ENCODE results near the gene OR5A1. TPM values are rescaled to one million over a fixed set of nuclear protein-coding genes. Genes with fewer than 3 reads are reported as not detected.

The OR5A1 gene
- total RNA-seq, 2 experiments from 2014 or later: not detected

GRCh38 chr11:59415111-59415510 is 21.2 kb upstream of the OR5A1 start:
- H3K27me3 ChIP-seq (ENCODE audit: control insufficient read depth in 1 of 2, insufficient read depth in 2 of 2, low read length in 2 of 2): peaks cover 5 to 18% of the 10 kb centered on the region in 2 experiments
- intact Hi-C loops (cut with DNase I, micrococcal nuclease): no loop called here
- Mint-ChIP-seq H3K27ac (no peak overlapping the region), H3K9me3 (peaks cover 3% of the 10 kb centered on the region), H3K36me3 (ENCODE audit: low read depth) (no peaks in the 10 kb centered on the region), H3K27me3 (peaks cover 32% of the 10 kb centered on the region), H3K4me3 (no peak overlapping the region), H3K4me1 (ENCODE audit: low read depth) (peaks cover 10% of the 10 kb centered on the region)
- H3K4me3 ChIP-seq (ENCODE audit: low read length): no peak overlapping the region
- no peaks in the 10 kb centered on the region for H3K4me1 ChIP-seq (ENCODE audit: insufficient read depth, low read length)
- no peak for ATAC-seq (ENCODE audit: poor library complexity)
- H3K9me3 ChIP-seq (ENCODE audit: control insufficient read depth in 1 of 2, insufficient read depth in 1 of 2, low read length in 2 of 2): no peaks in the 10 kb centered on the region
- H3K36me3 ChIP-seq (ENCODE audit: insufficient read depth, low read length): no peaks in the 10 kb centered on the region
- DNase-seq: peak in 1 of 14 experiments; percentile 15
- no peak overlapping the region for H3K27ac ChIP-seq (ENCODE audit: low read depth in 1 of 2, low read length in 2 of 2)
- POLR2A ChIA-PET: no interaction called here
- CTCF ChIA-PET: no interaction called here
- TF ChIP-seq CTCF (IDR thresholded peaks at IDR 0.05): no peak

GRCh38 chr11:59416613-59417012 is 19.7 kb upstream of the OR5A1 start:
- Histone ChIP-seq H3K4me1 (ENCODE audit: insufficient read depth, low read length) (no peaks in the 10 kb centered on the region), H3K9me3 (ENCODE audit: control insufficient read depth in 1 of 2, insufficient read depth in 1 of 2, low read length in 2 of 2) (no peaks in the 10 kb centered on the region), H3K4me3 (ENCODE audit: low read length) (no peak overlapping the region), H3K36me3 (ENCODE audit: insufficient read depth, low read length) (no peaks in the 10 kb centered on the region), H3K27ac (ENCODE audit: low read depth in 1 of 2, low read length in 2 of 2) (no peak overlapping the region), H3K27me3 (ENCODE audit: control insufficient read depth in 1 of 2, insufficient read depth in 2 of 2, low read length in 2 of 2) (peaks cover 5 to 18% of the 10 kb centered on the region in 2 experiments)
- Mint-ChIP-seq H3K36me3 (ENCODE audit: low read depth) (no peaks in the 10 kb centered on the region), H3K4me1 (ENCODE audit: low read depth) (peaks cover 10% of the 10 kb centered on the region), H3K4me3 (no peak overlapping the region), H3K27ac (no peak overlapping the region), H3K9me3 (no peaks in the 10 kb centered on the region), H3K27me3 (peaks cover 32% of the 10 kb centered on the region)
- intact Hi-C loops (cut with DNase I, micrococcal nuclease): no loop called here
- POLR2A ChIA-PET: no interaction called here
- no peak for TF ChIP-seq CTCF (IDR thresholded peaks at IDR 0.05)
- ATAC-seq (ENCODE audit: poor library complexity) (no peak), DNase-seq (no peak)
- CTCF ChIA-PET: no interaction called here

- Histone ChIP-seq H3K27ac (ENCODE audit: low read depth in 1 of 2, low read length in 2 of 2) (no peak overlapping the region), H3K36me3 (ENCODE audit: insufficient read depth, low read length) (no peaks in the 10 kb centered on the region), H3K4me1 (ENCODE audit: insufficient read depth, low read length) (no peaks in the 10 kb centered on the region), H3K27me3 (ENCODE audit: control insufficient read depth in 1 of 2, insufficient read depth in 2 of 2, low read length in 2 of 2) (peaks cover 5 to 18% of the 10 kb centered on the region in 2 experiments), H3K9me3 (ENCODE audit: control insufficient read depth in 1 of 2, insufficient read depth in 1 of 2, low read length in 2 of 2) (no peaks in the 10 kb centered on the region), H3K4me3 (ENCODE audit: low read length) (no peak overlapping the region)
- H3K9me3 Mint-ChIP-seq: no peaks in the 10 kb centered on the region
- no peak overlapping the region for H3K4me3 Mint-ChIP-seq
- H3K27ac Mint-ChIP-seq: no peak overlapping the region
- no peak for ATAC-seq (ENCODE audit: poor library complexity)
- no peaks in the 10 kb centered on the region for H3K36me3 Mint-ChIP-seq (ENCODE audit: low read depth)
- no peak for DNase-seq
- POLR2A ChIA-PET: no interaction called here
- intact Hi-C loops (cut with DNase I, micrococcal nuclease): no loop called here
- peaks cover 32% of the 10 kb centered on the region for H3K27me3 Mint-ChIP-seq
- CTCF ChIA-PET: no interaction called here
- no peak for TF ChIP-seq CTCF (IDR thresholded peaks at IDR 0.05)
- H3K4me1 Mint-ChIP-seq (ENCODE audit: low read depth): peaks cover 10% of the 10 kb centered on the region
Observed at GRCh38 chr11:59417023-59417422, 19.2 kb upstream of the OR5A1 start.
